Ascending aorta (tissue), 2 donors: ENCODE measurements around the gene REEP2. TPM values are rescaled to one million over a fixed set of nuclear protein-coding genes. Genes with fewer than 3 reads are reported as not detected.
A peak's percentile ranks its signal among the peaks of the same experiment; 100 is the strongest.

Experiments used
- DNase-seq, 2 donors: peaks; one replicate each; pipeline ENCODE4 v3.0.0-alpha.2; 2019; ENCODE audit warnings: low spot score in 2 of 2
- H3K27ac ChIP-seq, 2 donors: fragments of 200-600 bp; sonication (generic); one replicate each; pipeline ENCODE4 v1.5.1; 2016 to 2017; ENCODE audit warnings: mild to moderate bottlenecking in 1 of 2
- H3K27me3 ChIP-seq: fragments of 200-600 bp; sonication (generic); one replicate; pipeline ENCODE4 v1.5.1; 2017
- H3K36me3 ChIP-seq, 2 donors: fragments of 200-600 bp; sonication (generic); one replicate each; pipeline ENCODE4 v1.5.1; 2016
- H3K4me1 ChIP-seq, 2 donors: fragments of 200-600 bp; sonication (generic); one replicate each; pipeline ENCODE4 v1.5.1; 2016 to 2017; ENCODE audit warnings: mild to moderate bottlenecking in 1 of 2
- H3K4me3 ChIP-seq, 2 donors: fragments of 200-600 bp; sonication (generic); one replicate each; pipeline ENCODE4 v1.5.1; 2016 to 2017; ENCODE audit warnings: mild to moderate bottlenecking in 1 of 2
- H3K9me3 ChIP-seq, 2 donors: fragments of 200-600 bp; sonication (generic); one replicate each; pipeline ENCODE4 v1.5.1; 2016
- CTCF ChIP-seq, 3 experiments: fragments of 200-600 bp in 2 of 3; fragments of 450-650 bp in 1 of 3; sonication (generic) in 2 of 3; IDR thresholded peaks; one replicate each; pipeline ENCODE4 v1.5.1; 2016 to 2019; ENCODE audit warnings: antibody characterized with exemption in 3 of 3, mild to moderate bottlenecking in 1 of 3, moderate library complexity in 1 of 3
- intact Hi-C: fragments of 100-400 bp; cut with DNase I; formaldehyde crosslinking; loops from one replicate; pipeline ENCODE4 v1.15.1; 2023
- total RNA-seq: library from RNA; depleted of rRNA; stranded (reverse); fragments of >200 nt; gene quantifications from one replicate; pipeline ENCODE4 v1.1.0, GENCODE V29; 2016

Gene REEP2
- total RNA-seq, 1 donor from 2014 or later = 3.5 TPM

GRCh38 chr5:138452720-138453119, 13.9 kb downstream of the REEP2 start:
- no peaks in the 10 kb centered on the region for H3K9me3 ChIP-seq
- no peak overlapping the region for H3K27ac ChIP-seq
- no peak overlapping the region for H3K4me3 ChIP-seq
- TF ChIP-seq CTCF (IDR thresholded peaks at IDR 0.05) = no peak
- intact Hi-C loops = no loop called here
- no peaks in the 10 kb centered on the region for H3K36me3 ChIP-seq
- H3K4me1 ChIP-seq = peaks cover under 1 to 11% of the 10 kb centered on the region in 2 donors
- DNase-seq = no peak
- H3K27me3 ChIP-seq = no peaks in the 10 kb centered on the region

GRCh38 chr5:138453590-138453989, 14.7 kb downstream of the REEP2 start:
- no peak for TF ChIP-seq CTCF (IDR thresholded peaks at IDR 0.05)
- no peak overlapping the region for H3K27ac ChIP-seq
- intact Hi-C loops = no loop called here
- no peaks in the 10 kb centered on the region for H3K36me3 ChIP-seq
- no peaks in the 10 kb centered on the region for H3K9me3 ChIP-seq
- H3K4me1 ChIP-seq = peaks cover 7 to 18% of the 10 kb centered on the region in 2 donors
- no peaks in the 10 kb centered on the region for H3K27me3 ChIP-seq
- DNase-seq = no peak
- no peak overlapping the region for H3K4me3 ChIP-seq

- intact Hi-C loops = no loop called here
- no peak for DNase-seq
- H3K36me3 ChIP-seq = no peaks in the 10 kb centered on the region
Measured at GRCh38 chr5:138454121-138454520, 15.3 kb downstream of the REEP2 start.

GRCh38 chr5:138455232-138455930, 16.5 kb downstream of the REEP2 start:
- Histone ChIP-seq H3K4me1 (peaks cover 10 to 14% of the 10 kb centered on the region in 2 donors), H3K27ac (no peak overlapping the region), H3K4me3 (no peak overlapping the region), H3K9me3 (no peaks in the 10 kb centered on the region), H3K27me3 (no peaks in the 10 kb centered on the region), H3K36me3 (no peaks in the 10 kb centered on the region)
- no peak for TF ChIP-seq CTCF (IDR thresholded peaks at IDR 0.05)
- intact Hi-C loops = no loop called here
- no peak for DNase-seq

More at GRCh38 chr5:138454121-138454520, 15.3 kb downstream of the REEP2 start:
- Histone ChIP-seq H3K4me1 (peaks cover 10 to 23% of the 10 kb centered on the region in 2 donors), H3K27ac (no peak overlapping the region), H3K4me3 (no peak overlapping the region), H3K27me3 (no peaks in the 10 kb centered on the region), H3K9me3 (no peaks in the 10 kb centered on the region)
- no peak for TF ChIP-seq CTCF (IDR thresholded peaks at IDR 0.05)

GRCh38 chr5:138457531-138458275, 18.8 kb downstream of the REEP2 start:
- no peaks in the 10 kb centered on the region for H3K9me3 ChIP-seq
- TF ChIP-seq CTCF (IDR thresholded peaks at IDR 0.05) = peak in 2 of 3 experiments; percentile 16 to 24
- H3K27ac ChIP-seq = no peak overlapping the region
- H3K36me3 ChIP-seq = no peaks in the 10 kb centered on the region
- no peaks in the 10 kb centered on the region for H3K27me3 ChIP-seq
- intact Hi-C loops = no loop called here
- no peak overlapping the region for H3K4me3 ChIP-seq
- no peak for DNase-seq
- peaks cover 10 to 14% of the 10 kb centered on the region in 2 donors for H3K4me1 ChIP-seq
